ENCODE measurements around the gene GOLIM4. TPM values are rescaled to one million over a fixed set of nuclear protein-coding genes. Genes with fewer than 3 reads are reported as not detected.

Gene GOLIM4
- total RNA-seq, 1 experiment from 2014 or later = 30.0 TPM

DNA sequence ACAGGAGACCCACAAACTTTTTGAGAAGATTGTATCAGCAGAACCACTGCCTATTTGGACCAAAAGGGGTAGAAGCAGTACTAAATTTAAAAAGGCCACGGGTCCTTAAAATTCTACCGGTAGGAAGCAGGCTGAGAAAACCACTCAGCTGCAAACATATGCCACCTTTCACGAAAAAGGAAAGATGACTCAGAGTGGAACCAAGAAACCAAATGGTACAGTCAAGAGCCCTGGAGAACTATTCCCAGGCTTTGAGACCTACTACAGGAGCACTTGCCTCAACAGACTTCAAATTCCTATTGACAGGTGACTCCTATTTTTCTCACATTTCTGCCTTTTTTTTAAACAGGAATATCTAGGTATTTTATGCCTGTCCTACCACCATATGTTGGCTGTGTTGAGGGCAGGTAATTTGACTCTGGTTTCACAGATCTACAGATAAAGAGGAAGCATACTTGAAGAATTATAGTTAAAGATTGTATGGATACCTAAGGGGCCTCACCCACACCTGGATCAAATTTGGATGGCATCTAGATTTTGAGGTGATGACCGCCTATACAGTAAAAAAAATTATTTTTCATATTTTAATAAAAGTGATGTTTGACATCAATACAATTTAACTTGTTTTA is 10.1 kb downstream of the GOLIM4 start:
- no peak overlapping the region for H3K4me3 Mint-ChIP-seq
- no peaks in the 10 kb centered on the region for H3K9me3 Mint-ChIP-seq
- CTCF ChIA-PET = interaction anchor here (1.1 kb wide), 1 partner anchor 10 kb away, joined by 4 read pairs; the partner anchor contains the start of gene GOLIM4
- no peak overlapping the region for H3K27ac Mint-ChIP-seq
- H3K27me3 Mint-ChIP-seq (ENCODE audit: low read depth) = no peaks in the 10 kb centered on the region
- no peaks in the 10 kb centered on the region for H3K36me3 Mint-ChIP-seq
- no peak for ATAC-seq
- no peak for DNase-seq (ENCODE audit: low spot score)
- TF ChIP-seq EMX1 (CRISPR knock-in tag; IDR thresholded peaks at IDR 0.05) (no peak), PREB (CRISPR knock-in tag; IDR thresholded peaks at IDR 0.05; ENCODE audit: borderline replicate concordance) (no peak), CBFB (CRISPR knock-in tag; IDR thresholded peaks at IDR 0.05; ENCODE audit: low read depth) (no peak), MXD4 (CRISPR knock-in tag; IDR thresholded peaks at IDR 0.05; ENCODE audit: borderline replicate concordance) (no peak), JUN (CRISPR knock-in tag; IDR thresholded peaks at IDR 0.05) (no peak), ZNF138 (CRISPR knock-in tag; conservative IDR thresholded peaks at IDR 0.05) (no peak), SMAD4 (CRISPR knock-in tag; IDR thresholded peaks at IDR 0.05) (no peak), SMAD3 (CRISPR knock-in tag; IDR thresholded peaks at IDR 0.05; ENCODE audit: borderline replicate concordance) (no peak), RELA (CRISPR knock-in tag; IDR thresholded peaks at IDR 0.05; ENCODE audit: borderline replicate concordance) (no peak), NFE2L1 (CRISPR knock-in tag; IDR thresholded peaks at IDR 0.05) (no peak), NR3C1 (CRISPR knock-in tag; conservative IDR thresholded peaks at IDR 0.05; ENCODE audit: low read depth) (no peak), CREB1 (CRISPR knock-in tag; IDR thresholded peaks at IDR 0.05) (no peak), ZNF317 (CRISPR knock-in tag; IDR thresholded peaks at IDR 0.05; ENCODE audit: borderline replicate concordance, low read depth) (no peak), NFATC4 (CRISPR knock-in tag; IDR thresholded peaks at IDR 0.05) (no peak), ATF2 (CRISPR knock-in tag; IDR thresholded peaks at IDR 0.05; ENCODE audit: borderline replicate concordance, low read depth) (no peak), ZBTB43 (CRISPR knock-in tag; IDR thresholded peaks at IDR 0.05) (no peak), JAZF1 (CRISPR knock-in tag; IDR thresholded peaks at IDR 0.05) (no peak), HMGA2 (CRISPR knock-in tag; IDR thresholded peaks at IDR 0.05) (no peak)
- TF ChIP-seq, protein P1, sequence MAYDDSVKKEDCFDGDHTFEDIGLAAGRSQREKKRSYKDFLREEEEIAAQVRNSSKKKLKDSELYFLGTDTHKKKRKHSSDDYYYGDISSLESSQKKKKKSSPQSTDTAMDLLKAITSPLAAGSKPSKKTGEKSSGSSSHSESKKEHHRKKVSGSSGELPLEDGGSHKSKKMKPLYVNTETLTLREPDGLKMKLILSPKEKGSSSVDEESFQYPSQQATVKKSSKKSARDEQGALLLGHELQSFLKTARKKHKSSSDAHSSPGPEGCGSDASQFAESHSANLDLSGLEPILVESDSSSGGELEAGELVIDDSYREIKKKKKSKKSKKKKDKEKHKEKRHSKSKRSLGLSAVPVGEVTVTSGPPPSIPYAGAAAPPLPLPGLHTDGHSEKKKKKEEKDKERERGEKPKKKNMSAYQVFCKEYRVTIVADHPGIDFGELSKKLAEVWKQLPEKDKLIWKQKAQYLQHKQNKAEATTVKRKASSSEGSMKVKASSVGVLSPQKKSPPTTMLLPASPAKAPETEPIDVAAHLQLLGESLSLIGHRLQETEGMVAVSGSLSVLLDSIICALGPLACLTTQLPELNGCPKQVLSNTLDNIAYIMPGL (CRISPR knock-in tag; IDR thresholded peaks at IDR 0.05) = no peak
- TF ChIP-seq, protein P2, sequence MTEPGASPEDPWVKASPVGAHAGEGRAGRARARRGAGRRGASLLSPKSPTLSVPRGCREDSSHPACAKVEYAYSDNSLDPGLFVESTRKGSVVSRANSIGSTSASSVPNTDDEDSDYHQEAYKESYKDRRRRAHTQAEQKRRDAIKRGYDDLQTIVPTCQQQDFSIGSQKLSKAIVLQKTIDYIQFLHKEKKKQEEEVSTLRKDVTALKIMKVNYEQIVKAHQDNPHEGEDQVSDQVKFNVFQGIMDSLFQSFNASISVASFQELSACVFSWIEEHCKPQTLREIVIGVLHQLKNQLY (CRISPR knock-in tag; IDR thresholded peaks at IDR 0.05) = no peak
- POLR2A ChIA-PET = no interaction called here
- peaks cover 66% of the 10 kb centered on the region for H3K4me1 Mint-ChIP-seq

DNA sequence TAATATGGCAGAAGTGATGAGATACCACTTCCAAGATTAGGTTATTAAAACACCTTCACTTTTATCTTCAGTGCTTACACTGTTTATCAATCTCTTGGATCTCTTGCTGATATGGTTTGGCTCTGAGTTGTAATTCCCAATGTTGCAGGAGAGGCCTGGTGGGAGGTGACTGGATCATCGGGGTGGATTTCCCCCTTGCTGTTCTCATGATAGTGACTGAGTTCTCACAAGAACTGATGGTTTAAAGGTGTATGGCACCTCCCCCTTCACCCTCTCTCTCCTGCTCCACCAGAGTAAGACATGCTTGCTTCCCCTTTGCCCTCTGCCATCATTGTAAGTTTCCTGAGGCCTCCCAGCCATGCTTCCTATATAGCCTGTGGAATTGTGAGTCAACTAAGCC is 11.8 kb downstream of the GOLIM4 start:
- POLR2A ChIA-PET = no interaction called here
- ATAC-seq (no peak), DNase-seq (ENCODE audit: low spot score) (no peak)
- Mint-ChIP-seq H3K27me3 (ENCODE audit: low read depth) (no peaks in the 10 kb centered on the region), H3K9me3 (no peaks in the 10 kb centered on the region), H3K36me3 (no peaks in the 10 kb centered on the region), H3K4me3 (no peak overlapping the region), H3K27ac (no peak overlapping the region), H3K4me1 (peaks cover 56% of the 10 kb centered on the region)
- CTCF ChIA-PET = no interaction called here
- no peak for TF ChIP-seq NR2C2 (CRISPR knock-in tag; IDR thresholded peaks at IDR 0.05)
- TF ChIP-seq ZMAT4 (CRISPR knock-in tag; IDR thresholded peaks at IDR 0.05) = no peak
- no peak for TF ChIP-seq CREM (CRISPR knock-in tag; IDR thresholded peaks at IDR 0.05)
- TF ChIP-seq GRHL2 (CRISPR knock-in tag; IDR thresholded peaks at IDR 0.05; ENCODE audit: insufficient replicate concordance, severe bottlenecking) = no peak
- TF ChIP-seq TEAD4 (CRISPR knock-in tag; IDR thresholded peaks at IDR 0.05) = no peak
- TF ChIP-seq NFYB (CRISPR knock-in tag; conservative IDR thresholded peaks at IDR 0.05; ENCODE audit: low read depth) = no peak

Data from WTC11 (cell line).